D341Med (cell line): ENCODE data around the gene PLEKHA5.
A peak's percentile ranks its signal among the peaks of the same experiment; 100 is the strongest.
"Not testable (repeated sequence)": the region's sequence is repeated elsewhere in the genome, so short reads cannot be mapped to it uniquely, and the experiment has no call there.

Experiments
- DNase-seq: peaks from one replicate; pipeline ENCODE4 v3.0.0; 2012; ENCODE audit warnings: low spot score

PLEKHA5 gene, protein sequence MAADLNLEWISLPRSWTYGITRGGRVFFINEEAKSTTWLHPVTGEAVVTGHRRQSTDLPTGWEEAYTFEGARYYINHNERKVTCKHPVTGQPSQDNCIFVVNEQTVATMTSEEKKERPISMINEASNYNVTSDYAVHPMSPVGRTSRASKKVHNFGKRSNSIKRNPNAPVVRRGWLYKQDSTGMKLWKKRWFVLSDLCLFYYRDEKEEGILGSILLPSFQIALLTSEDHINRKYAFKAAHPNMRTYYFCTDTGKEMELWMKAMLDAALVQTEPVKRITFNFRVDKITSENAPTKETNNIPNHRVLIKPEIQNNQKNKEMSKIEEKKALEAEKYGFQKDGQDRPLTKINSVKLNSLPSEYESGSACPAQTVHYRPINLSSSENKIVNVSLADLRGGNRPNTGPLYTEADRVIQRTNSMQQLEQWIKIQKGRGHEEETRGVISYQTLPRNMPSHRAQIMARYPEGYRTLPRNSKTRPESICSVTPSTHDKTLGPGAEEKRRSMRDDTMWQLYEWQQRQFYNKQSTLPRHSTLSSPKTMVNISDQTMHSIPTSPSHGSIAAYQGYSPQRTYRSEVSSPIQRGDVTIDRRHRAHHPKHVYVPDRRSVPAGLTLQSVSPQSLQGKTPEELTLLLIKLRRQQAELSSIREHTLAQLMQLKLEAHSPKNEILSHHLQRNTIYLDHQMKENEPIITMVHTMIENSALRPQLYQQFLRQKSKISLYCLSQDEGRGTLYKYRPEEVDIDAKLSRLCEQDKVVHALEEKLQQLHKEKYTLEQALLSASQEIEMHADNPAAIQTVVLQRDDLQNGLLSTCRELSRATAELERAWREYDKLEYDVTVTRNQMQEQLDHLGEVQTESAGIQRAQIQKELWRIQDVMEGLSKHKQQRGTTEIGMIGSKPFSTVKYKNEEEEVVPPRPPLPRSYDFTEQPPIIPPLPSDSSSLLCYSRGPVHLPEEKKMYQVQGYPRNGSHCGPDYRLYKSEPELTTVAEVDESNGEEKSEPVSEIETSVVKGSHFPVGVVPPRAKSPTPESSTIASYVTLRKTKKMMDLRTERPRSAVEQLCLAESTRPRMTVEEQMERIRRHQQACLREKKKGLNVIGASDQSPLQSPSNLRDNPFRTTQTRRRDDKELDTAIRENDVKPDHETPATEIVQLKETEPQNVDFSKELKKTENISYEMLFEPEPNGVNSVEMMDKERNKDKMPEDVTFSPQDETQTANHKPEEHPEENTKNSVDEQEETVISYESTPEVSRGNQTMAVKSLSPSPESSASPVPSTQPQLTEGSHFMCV

DNA sequence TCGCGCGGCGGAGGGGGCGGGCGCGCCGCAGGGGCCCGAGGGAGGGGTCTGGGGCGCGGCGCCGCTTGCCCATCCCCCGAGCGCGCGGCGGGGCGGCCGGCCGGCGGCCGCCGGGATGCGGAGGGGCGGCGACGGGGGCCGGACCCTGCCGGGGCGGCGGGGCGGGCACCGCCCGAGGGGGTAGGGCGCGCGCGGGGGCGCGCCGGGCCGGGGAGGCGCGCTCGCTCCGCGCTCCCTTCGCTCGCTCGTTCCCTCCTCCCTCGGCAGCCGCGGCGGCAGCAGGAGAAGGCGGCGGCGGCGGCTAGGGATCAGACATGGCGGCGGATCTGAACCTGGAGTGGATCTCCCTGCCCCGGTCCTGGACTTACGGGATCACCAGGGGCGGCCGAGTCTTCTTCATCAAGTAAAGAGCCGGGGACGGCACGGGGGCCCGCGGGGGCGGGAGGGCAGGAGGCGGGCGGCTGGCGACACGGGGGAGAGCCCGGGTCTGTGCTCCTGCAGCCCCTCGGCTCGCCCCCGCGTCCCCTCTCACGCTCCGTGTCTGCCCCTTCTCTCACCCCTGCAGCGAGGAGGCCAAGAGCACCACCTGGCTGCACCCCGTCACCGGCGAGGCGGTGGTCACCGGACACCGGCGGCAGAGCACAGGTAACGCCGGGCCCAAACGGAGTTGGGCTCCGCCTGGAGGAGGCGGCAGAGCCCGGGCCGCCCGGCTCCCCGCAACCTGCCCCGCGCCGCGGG, at the start of gene PLEKHA5:
Gene PLEKHA5 (plus strand): TSS at position 248 of the 738 bp plus-strand sequence. CDS start 67 bp downstream, at position 315.
- peak; percentile 96 for DNase-seq

DNA sequence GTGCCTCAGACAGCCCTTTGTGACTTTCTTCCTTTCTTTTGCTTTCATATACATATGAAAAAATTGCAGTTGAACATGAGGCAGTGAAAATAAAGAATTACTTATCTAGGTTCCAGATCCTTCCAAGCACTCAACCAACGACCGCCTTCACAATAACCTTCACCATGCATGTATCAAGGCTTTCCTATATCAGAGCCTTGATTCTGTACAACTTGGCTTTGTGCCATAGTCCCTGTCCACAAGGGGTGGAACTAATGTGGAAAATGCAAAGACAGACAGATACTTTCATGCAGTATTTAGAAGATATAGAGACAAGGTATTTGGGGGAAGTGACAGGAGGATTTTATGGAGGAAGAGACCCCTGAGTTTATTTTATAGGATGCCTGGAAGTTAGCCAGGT, 48.6 kb upstream of the PLEKHA5 start:
- DNase-seq, result no peak

DNA sequence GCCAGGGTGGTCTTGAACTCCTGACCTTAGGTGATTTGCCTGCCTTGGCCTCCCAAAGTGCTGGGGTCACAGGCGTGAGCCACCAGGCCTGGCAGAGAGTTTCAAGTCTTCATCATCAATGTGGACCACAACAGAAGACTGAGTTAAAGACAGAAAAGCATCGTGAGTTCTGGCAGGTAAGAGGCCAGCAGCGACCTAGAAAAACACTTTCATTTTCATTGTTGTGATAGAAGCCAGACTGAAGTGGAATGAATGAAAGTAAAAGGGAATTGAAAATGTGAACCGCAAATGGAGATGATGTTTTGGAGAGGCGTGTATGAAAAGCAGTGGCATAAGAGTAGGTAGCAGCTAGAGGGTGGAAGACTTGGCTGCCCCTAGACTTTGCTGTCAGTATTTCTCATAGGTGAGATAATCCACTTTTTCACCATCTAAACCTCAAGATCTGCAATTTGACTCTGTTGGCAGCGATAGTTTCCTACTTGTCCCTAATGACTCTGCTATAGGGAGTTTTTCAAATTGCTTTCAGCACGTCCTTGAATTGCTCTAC, 47.1 kb upstream of the PLEKHA5 start:
- DNase-seq, result no peak

DNA sequence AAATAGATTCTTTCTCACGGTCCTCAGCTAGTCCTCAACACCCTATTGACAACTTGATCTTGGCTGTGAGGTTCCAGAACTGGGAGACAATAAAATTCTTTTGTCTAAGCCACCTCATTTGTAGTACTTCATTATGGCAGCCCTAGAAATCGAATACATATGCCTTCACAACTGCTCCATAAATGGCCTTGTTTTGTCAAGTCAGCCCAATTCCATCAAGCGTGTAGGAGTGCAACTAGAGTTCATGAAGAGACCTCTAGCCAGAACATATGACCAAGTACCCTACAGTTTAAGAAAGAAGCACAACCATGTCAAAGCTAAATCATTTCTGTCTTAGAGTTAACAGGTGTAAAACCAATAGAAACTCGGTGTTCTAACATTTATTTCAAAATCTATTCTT, 45.0 kb upstream of the PLEKHA5 start:
- DNase-seq, result no peak

DNA sequence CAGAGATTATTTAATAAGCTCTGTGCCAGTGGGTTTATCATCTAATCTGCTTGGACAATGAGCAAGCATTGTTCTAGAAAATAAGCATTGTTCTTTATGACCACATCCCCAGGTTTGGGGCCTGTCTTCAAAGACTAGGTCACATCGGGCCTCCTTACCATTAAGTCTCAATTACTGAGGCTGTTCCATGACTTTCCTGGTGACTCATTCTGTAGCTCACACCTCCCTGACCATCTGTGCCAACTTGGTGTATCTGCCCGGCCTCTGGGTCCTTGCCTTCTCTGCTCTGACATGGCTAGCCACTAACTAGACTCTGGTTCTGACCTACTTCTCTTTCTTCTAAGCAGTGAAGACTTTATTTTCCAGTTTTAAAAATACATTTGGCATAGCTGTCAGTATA, 44.4 kb upstream of the PLEKHA5 start:
- DNase-seq, result no peak

DNA sequence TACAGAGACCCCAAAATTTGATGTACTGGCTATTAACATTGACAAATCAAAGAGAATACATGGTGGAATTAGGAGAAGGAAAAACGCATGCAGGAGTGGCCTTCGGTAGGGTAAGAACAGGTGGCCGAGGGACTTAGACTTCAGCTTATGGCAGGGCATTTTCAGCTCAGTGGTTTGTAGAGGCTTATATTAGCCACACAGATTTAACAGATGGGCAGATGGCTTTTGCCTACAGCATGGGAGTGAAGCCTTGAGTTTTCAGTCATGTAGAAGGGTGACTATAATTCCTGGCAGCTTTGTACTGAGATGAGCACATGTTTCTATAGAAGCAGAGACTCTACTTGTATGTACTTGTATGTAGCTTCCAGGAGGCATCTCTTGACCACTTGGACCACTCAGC, 40.9 kb upstream of the PLEKHA5 start:
- peak; percentile 76 for DNase-seq

DNA sequence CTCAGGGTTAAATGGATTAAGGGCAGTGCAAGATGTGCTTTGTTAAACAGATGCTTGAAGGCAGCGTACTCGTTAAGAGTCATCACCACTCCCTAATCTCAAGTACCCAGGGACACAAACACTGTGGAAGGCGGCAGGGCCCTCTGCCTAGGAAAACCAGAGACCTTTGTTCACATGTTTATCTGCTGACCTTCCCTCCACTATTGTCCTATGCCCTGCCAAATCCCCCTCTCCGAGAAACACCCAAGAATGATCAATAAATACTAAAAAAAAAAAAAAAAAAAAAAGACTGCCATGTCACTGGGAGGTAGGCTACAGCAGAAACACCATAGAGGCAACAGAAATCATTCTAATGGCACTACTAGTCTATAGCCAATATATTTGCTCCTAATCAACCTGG, 37.1 kb upstream of the PLEKHA5 start:
- DNase-seq, result not testable (repeated sequence)

DNA sequence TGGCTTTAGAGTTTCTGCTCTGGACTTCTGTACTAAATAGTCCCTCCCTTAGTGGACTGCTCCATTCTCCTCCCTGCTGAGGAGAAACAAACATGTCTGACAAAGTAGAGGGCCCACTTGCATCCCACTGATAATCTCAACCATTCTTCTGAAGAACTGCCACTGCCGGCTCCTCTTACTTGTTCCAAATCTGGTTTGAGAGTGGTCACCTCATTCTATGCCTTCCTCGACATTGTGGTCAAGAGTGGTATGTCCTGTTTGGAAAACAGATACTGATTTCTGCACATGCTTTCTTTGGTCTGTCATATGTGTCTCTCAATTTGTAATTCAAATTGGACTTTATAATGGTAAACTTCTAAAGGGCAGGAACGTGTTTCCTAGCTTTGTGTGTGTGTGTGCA, 36.3 kb upstream of the PLEKHA5 start:
- DNase-seq, result no peak

DNA sequence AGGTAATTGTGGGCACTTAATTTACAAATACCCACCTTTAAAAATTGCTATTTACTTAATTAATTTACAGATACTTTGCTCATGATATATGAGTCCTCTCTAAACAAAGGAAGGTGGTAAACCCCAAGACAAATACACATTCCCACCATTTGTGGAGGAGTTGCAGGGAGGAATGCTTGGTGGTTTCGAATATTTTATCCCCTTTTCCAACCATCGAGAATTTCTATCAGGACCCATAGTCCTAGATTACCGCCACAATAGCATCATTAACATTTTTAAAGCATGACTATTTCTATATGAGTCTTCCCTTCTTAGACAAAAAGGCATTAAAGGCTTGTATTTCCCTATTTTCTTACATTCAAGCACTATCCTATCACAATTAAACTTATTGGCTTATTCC, 34.2 kb upstream of the PLEKHA5 start:
- no peak for DNase-seq

DNA sequence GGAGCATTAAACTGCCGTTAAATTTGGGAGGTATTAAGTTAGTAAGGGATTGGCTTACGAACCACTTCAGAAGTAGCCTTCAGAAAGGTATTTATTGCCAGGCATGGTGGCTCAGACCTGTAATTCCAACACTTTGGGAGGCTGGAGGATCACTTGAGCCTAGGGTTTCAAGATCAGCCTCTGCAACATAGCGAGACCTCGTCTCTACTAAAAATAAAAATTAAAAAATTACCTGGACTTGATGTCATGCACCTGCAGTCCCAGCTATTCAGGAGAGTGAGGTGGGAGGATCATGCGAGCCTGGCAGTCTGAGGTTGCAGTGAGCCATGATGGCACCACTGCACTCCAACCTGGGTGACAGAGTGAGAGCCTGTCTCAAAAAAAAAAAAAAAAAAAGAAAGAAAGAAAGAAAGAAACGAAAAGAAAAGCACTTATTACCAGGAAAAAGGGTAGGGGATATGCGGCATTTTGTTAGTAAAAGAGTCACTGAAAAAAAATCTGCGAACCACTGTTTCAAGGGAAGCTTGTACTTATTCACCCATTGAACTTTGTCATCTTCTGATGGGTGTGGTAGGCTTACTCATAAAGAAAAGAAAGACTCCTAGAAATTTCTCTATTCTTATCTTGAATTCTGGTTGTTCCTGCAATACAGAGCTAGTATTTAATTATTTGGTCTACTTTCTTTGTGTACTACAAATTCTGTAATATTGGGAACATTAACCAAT, 33.6 kb upstream of the PLEKHA5 start:
- DNase-seq, result no peak

DNA sequence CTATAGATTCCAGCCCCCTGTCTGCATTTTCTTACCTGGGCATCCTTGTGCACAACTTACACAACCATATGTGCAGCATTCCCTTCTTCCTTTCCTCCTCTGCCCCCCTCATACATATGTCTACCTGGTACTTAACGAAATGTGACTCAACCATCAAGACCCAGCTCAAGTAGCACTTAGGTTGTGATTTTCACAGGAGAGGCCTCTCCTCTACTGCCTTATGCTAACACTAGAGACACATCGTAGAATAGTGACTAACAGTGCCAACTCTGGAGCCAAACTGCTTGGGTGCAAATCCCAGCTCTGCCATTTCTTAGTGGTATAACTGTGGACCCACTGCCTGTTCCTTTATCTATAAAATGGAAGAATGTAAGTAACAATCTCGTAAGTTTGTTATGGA, 24.1 kb upstream of the PLEKHA5 start:
- DNase-seq, result no peak

DNA sequence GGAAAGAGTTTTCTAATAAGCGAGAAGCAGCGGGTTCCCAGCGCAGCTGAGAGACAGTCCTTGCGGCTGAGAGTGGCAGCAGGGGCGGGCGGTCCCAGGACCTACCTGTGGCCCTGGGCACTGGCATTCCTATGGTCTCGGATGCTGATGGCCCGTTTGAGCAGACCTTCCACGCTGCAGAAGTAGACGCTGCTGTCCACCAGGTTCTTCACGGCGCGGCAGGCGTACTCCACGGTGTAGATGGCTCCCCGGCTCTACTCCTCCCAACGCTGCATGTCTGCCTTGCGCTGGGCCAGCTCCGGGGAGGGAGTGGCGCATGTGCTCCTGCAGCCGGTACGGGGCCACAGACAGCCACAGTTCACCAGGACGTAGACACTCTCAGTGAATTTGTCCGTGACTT, 21.8 kb upstream of the PLEKHA5 start:
- DNase-seq, result no peak

DNA sequence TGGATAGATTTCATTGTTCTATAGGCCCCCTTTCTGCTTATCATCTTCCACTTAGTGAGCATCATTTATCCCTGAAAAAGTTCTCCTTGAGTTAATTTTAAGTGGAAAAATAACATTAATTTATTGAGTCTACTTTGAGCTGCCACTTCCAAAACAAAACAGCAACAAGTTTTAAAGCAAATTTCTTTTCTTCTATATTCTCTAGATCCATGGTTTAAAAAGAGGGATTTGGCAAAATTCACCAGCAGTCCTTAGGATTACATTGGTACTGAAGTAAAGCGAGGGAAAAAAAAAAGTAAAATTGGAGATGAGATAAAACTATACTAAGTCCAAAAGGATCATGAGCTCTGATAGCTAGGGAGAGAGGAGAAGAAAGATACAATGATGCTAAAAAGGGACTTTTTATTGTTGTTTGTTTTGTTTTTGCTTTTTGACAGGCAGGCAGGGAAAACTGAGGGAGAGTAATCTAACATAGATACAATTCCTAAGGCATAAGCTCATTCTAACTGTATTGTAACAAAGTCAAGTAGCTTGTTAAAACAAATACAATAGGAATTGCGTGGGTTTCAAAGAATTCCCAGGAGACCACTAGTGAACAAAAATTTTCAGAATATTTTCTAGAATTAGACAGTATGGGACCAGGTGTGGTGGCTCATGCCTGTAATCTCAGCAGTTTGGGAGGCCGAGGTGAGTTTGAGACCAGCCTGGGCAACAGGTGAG, 19.2 kb upstream of the PLEKHA5 start:
- no peak for DNase-seq

DNA sequence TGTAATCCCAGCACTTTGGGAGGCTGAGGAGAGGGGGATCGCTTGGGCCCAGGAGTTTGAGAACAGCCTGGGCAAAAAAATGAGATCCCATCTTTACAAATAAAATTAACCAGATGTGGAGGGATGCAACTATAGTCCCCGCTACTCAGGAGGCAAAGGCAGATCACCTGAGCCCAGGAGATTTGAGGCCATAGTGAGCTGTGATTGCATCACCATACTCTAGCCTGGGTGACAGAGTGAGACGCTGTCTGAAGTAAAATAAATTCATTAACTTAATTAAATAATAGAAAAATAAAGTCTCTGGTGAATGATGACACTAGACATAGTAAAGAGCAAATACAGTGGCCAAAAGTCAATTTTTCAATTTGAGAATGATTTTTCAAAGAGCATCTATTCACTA, 16.1 kb upstream of the PLEKHA5 start:
- no peak for DNase-seq

DNA sequence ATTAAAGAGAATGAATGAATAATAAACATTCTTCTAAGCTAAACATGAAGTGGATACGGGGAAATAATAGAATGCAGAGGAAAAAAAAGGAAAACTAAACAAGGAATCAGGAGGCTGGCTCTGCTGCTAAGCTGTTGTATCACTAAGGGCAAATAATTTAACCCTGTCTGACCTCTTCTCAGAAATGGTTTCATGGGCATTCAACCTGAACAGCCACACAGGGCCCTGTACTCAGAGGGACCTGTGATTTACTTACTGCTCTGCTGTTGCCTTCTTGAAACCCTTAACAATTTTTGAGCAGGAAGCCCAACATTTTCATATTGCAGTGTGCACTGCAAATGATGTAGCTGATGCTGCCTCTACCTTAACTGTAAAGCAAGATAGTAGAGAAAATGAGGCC, 14.2 kb upstream of the PLEKHA5 start:
- DNase-seq, result no peak

DNA sequence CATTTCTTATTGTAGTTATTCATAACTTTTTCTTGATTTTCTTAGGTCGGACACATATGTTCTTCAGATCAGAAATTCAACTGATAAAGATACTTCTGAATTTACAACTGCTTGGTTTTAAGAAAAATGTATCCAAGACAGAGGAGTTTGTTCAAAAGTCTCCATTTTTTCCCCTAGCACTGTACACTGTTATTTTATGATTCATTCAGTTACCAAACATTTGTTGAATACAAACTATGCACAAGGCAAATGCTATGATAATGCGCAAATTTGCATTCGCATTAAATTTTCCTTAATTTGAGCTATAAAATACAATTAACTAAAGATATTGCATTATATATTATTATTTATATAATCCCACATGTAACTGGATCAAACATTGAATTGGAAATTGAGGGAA, 10.1 kb upstream of the PLEKHA5 start:
- no peak for DNase-seq

DNA sequence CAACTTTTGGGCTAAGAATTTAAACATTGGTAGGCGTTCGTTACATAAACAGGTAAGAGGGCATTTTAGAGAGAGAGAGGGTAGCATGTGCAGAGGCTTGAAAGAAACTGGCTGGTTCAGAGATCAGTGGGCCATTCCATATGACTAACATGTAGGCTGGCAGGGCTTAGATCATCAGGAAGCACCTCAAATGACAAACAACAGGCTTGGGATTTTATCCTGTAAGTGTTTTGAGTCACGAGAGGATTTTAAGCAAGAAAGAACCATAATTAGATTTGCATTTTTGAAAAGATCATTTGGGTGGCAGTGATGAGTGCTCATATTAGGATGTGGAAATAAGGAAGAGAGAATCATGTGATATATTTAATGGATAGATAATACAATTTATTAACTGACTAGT, 8.7 kb upstream of the PLEKHA5 start:
- no peak for DNase-seq

DNA sequence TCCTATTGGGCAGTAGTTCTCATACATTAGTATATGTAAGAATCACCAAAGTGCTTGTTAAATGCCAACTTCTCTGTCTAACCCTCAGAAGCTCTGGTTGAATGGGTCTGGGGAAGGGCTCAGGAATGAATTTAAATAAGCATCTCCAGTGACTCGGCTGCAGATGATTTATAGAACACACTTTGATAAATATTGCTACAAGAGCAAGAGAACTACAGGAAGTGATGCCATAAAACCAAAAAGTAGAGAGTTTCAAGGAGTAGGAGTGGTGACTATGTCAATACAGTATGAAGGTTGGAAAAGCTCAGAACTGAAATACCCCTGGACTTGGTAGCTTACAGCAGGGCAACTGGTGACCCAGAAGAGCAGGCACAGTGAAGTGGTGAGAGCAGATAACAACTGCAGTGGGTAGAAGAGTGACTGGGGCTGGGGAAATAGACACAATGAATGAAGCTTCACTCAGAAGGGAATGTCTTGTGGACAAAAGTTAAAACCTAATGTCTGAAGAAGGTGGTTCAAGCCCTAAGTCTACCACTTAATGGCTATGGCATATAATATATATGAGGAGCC, 8.0 kb upstream of the PLEKHA5 start:
- DNase-seq, result no peak

DNA sequence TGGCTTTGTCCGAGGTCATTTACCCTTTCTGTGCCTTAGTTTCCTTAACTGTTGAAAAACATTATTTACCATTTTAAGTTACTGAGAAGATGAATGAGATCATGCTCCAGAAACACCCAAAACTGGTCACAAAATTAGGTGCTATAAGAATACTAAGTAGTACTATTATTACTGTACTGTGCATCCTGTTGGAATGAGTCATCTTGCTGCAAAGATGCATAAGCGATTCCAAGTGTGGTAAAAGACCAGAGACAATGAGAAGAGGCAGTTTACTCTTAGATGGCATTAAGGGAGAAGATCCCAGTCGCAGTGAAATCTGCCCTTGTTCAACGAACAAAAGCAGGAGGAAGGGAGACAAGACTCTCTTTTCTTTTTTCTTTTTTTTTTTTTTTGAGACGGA, 4.2 kb upstream of the PLEKHA5 start:
- no peak for DNase-seq

DNA sequence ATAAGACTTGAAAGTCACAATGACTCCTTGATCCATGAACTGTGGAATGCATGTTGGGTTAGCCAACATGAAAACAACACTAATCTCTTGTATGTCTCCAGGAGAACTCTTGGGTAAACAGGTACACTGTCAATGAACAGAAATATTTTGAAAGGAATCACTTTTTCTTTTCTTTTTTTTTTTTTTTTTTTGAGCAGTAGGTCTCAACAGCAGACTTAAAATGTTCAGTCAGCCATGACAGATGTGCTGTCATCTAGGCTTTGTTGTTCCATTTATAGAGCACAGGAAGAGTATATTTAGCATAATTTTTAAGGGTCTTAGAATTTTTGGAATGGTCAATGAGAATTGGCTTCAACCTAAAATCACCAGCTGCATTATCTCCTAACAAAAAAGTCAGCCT, 2.3 kb upstream of the PLEKHA5 start:
- no peak for DNase-seq
